Measurements from ENCODE around the gene FSTL1.
A peak's percentile ranks its signal among the peaks of the same experiment; 100 is the strongest.

FSTL1 gene

GRCh38 chr3:120440762-120441161, 10.0 kb downstream of the FSTL1 start:
- peak in 2 of 58 donors; percentile 37 to 50 for DNase-seq

- DNase-seq = no peak
Observed at GRCh38 chr3:120440001-120440703, 10.6 kb downstream of the FSTL1 start.

- no peak for DNase-seq
Observed at GRCh38 chr3:120438665-120439370, 12.0 kb downstream of the FSTL1 start.

- DNase-seq = no peak
Observed at GRCh38 chr3:120438216-120438615, 12.6 kb downstream of the FSTL1 start.

- no peak for DNase-seq
Observed at GRCh38 chr3:120437559-120437958, 13.2 kb downstream of the FSTL1 start.

GRCh38 chr3:120436523-120437050, 14.2 kb downstream of the FSTL1 start:
- DNase-seq = no peak

- no peak for DNase-seq
Observed at GRCh38 chr3:120435621-120436020, 15.2 kb downstream of the FSTL1 start.

GRCh38 chr3:120433662-120434331, 17.0 kb downstream of the FSTL1 start:
- DNase-seq = no peak

- DNase-seq = no peak
Observed at GRCh38 chr3:120432150-120432860, 18.5 kb downstream of the FSTL1 start.

GRCh38 chr3:120429921-120430361, 20.9 kb downstream of the FSTL1 start:
- DNase-seq = no peak

GRCh38 chr3:120428924-120429323, 21.9 kb downstream of the FSTL1 start:
- no peak for DNase-seq

- no peak for DNase-seq
Observed at GRCh38 chr3:120427201-120427600, 23.6 kb downstream of the FSTL1 start.

- DNase-seq = peak in 9 of 58 donors; percentile 12 to 41 (median 31)
Observed at GRCh38 chr3:120425572-120426250, 25.1 kb downstream of the FSTL1 start.

- DNase-seq = peak in 1 of 58 donors; percentile 10
Observed at GRCh38 chr3:120424976-120425570, 25.7 kb downstream of the FSTL1 start.

GRCh38 chr3:120424506-120424905, 26.3 kb downstream of the FSTL1 start:
- DNase-seq = no peak

- no peak for DNase-seq
Observed at GRCh38 chr3:120423432-120423831, 27.4 kb downstream of the FSTL1 start.

GRCh38 chr3:120421926-120422325, 28.9 kb downstream of the FSTL1 start:
- no peak for DNase-seq

- peak in 27 of 58 donors; percentile 8 to 70 (median 21) for DNase-seq
Observed at GRCh38 chr3:120420928-120421551, 29.8 kb downstream of the FSTL1 start.

GRCh38 chr3:120420360-120420759, 30.4 kb downstream of the FSTL1 start:
- no peak for DNase-seq

GRCh38 chr3:120419797-120420196, 31.0 kb downstream of the FSTL1 start:
- peak in 5 of 58 donors; percentile 11 to 21 (median 13) for DNase-seq

Data from anterior cingulate cortex (tissue), 58 donors.